IMR-90 (cell line): ENCODE measurements around the gene UGDH. TPM values are rescaled to one million over a fixed set of nuclear protein-coding genes. Genes with fewer than 3 reads are reported as not detected.
"Not testable (repeated sequence)": the region's sequence is repeated elsewhere in the genome, so short reads cannot be mapped to it uniquely, and the experiment has no call there.

Experiments
- ATAC-seq: fragments of 200-7000 bp; cut with Tn5 transposase; 2 replicates; pipeline ENCODE4 v1.9.1; 2020; ENCODE audit warnings: low read depth, mild to moderate bottlenecking, moderate library complexity
- BruUV-seq: library from RNA; stranded (reverse); fragments of 400-500 nt; replicated peaks from 2 replicates; lab custom pipeline; 2021; lab: Mats Ljungman, UMichigan
- CTCF ChIA-PET: fragments of 300-600 bp; formaldehyde crosslinking; extraction: SDS; loops from one replicate; lab custom pipeline; 2021; ENCODE audit warnings: antibody characterized with exemption; lab: Yijun Ruan, JAX
- POLR2A ChIA-PET: fragments of 300-600 bp; sonication (Branson Sonifier 250); formaldehyde crosslinking; loops from one replicate; lab custom pipeline; 2022; ENCODE audit warnings: antibody characterized with exemption; ENCODE audit not compliant: unreplicated experiment; lab: Charles Lee
- DNase-seq: peaks from one replicate; pipeline ENCODE4 v3.0.0; 2013
- H2AFZ ChIP-seq: replicated peaks from 2 replicates; pipeline ENCODE3; 2013; ENCODE audit warnings: low read length, mild to moderate bottlenecking; ENCODE audit not compliant: poor library complexity
- H2AK5ac ChIP-seq: 2 replicates; pipeline ENCODE4 v1.6.1; 2013; ENCODE audit warnings: low read depth, low read length, inconsistent platforms
- H2AK9ac ChIP-seq: replicated peaks from 2 replicates; pipeline ENCODE3; 2013; ENCODE audit warnings: mild to moderate bottlenecking, low read depth, low read length, moderate library complexity; ENCODE audit not compliant: poor library complexity
- H2BK120ac ChIP-seq: 2 replicates; pipeline ENCODE4 v1.6.1; 2013; ENCODE audit warnings: low read depth, low read length, inconsistent platforms
- H2BK15ac ChIP-seq: 3 replicates; pipeline ENCODE4 v1.6.1; 2013; ENCODE audit warnings: low read depth, low read length, inconsistent platforms
- H2BK20ac ChIP-seq: 2 replicates; pipeline ENCODE4 v1.6.1; 2013; ENCODE audit warnings: low read depth, mild to moderate bottlenecking, inconsistent platforms, low read length, moderate library complexity
- H2BK5ac ChIP-seq: 2 replicates; pipeline ENCODE4 v1.6.1; 2013; ENCODE audit warnings: mild to moderate bottlenecking, low read depth, low read length, inconsistent platforms; ENCODE audit not compliant: poor library complexity, severe bottlenecking
- H3K14ac ChIP-seq: replicated peaks from 2 replicates; pipeline ENCODE4 v1.6.1; 2013; ENCODE audit warnings: low read depth, low read length, inconsistent platforms
- H3K18ac ChIP-seq: 2 replicates; pipeline ENCODE4 v1.6.1; 2013; ENCODE audit warnings: low read depth, low read length, control low read depth
- H3K23ac ChIP-seq: 2 replicates; pipeline ENCODE4 v1.6.1; 2013; ENCODE audit warnings: low read depth, low read length, inconsistent platforms
- H3K27ac ChIP-seq: 2 replicates; pipeline ENCODE4 v1.5.1; 2013; ENCODE audit warnings: mild to moderate bottlenecking, control low read depth, low read length; ENCODE audit not compliant: insufficient read depth
- H3K27me3 ChIP-seq: 2 replicates; pipeline ENCODE4 v1.6.1; 2013; ENCODE audit warnings: low read length; ENCODE audit not compliant: control insufficient read depth, insufficient read depth
- H3K36me3 ChIP-seq: 2 replicates; pipeline ENCODE4 v1.6.1; 2013; ENCODE audit warnings: low read length, mixed read lengths; ENCODE audit not compliant: control insufficient read depth, insufficient read depth
- H3K4ac ChIP-seq: 2 replicates; pipeline ENCODE4 v1.6.1; 2013; ENCODE audit warnings: low read depth, low read length, inconsistent platforms
- H3K4me1 ChIP-seq: 2 replicates; pipeline ENCODE4 v1.6.1; 2013; ENCODE audit warnings: low read length, mixed read lengths; ENCODE audit not compliant: control insufficient read depth, insufficient read depth
- H3K4me2 ChIP-seq: 2 replicates; pipeline ENCODE4 v1.6.1; 2013; ENCODE audit warnings: low read depth, mild to moderate bottlenecking, control low read depth, low read length, moderate library complexity
- H3K4me3 ChIP-seq: 2 replicates; pipeline ENCODE4 v1.5.1; 2013; ENCODE audit warnings: low read depth, mild to moderate bottlenecking, control low read depth, low read length, moderate library complexity; ENCODE audit not compliant: insufficient read depth
- H3K56ac ChIP-seq: 2 replicates; pipeline ENCODE4 v1.6.1; 2013; ENCODE audit warnings: low read length, inconsistent platforms; ENCODE audit not compliant: insufficient read depth; ENCODE audit errors: extremely low read depth
- H3K79me1 ChIP-seq, 2 experiments: 2 replicates each; pipeline ENCODE4 v1.6.1; 2013; ENCODE audit warnings: low read length in 2 of 2, inconsistent platforms in 1 of 2, low read depth in 1 of 2
- H3K9ac ChIP-seq: 2 replicates; pipeline ENCODE4 v1.6.1; 2013; ENCODE audit warnings: low read depth, low read length, control low read depth
- H3K9me1 ChIP-seq: 2 replicates; pipeline ENCODE4 v1.6.1; 2013; ENCODE audit warnings: low read length, inconsistent platforms; ENCODE audit not compliant: insufficient read depth
- H3K9me3 ChIP-seq: 2 replicates; pipeline ENCODE4 v1.6.1; 2013; ENCODE audit warnings: low read length; ENCODE audit not compliant: control insufficient read depth, insufficient read depth
- H4K20me1 ChIP-seq: 2 replicates; pipeline ENCODE4 v1.6.1; 2013; ENCODE audit warnings: low read length, inconsistent platforms; ENCODE audit not compliant: insufficient read depth
- H4K5ac ChIP-seq: 2 replicates; pipeline ENCODE4 v1.6.1; 2013; ENCODE audit warnings: mild to moderate bottlenecking, low read depth, low read length, control low read depth
- H4K8ac ChIP-seq, 2 experiments: 2 replicates each; pipeline ENCODE4 v1.6.1; 2013; ENCODE audit warnings: low read depth in 2 of 2, low read length in 2 of 2, control low read depth in 1 of 2, inconsistent platforms in 1 of 2
- H4K91ac ChIP-seq: 2 replicates; pipeline ENCODE4 v1.6.1; 2013; ENCODE audit warnings: low read depth, low read length, inconsistent platforms; ENCODE audit not compliant: insufficient read depth
- MAZ ChIP-seq: IDR thresholded peaks from 2 replicates; pipeline ENCODE4 v1.6.1; 2012; ENCODE audit warnings: low read depth, mild to moderate bottlenecking, low read length, improper control_type of control experiment, moderate library complexity, borderline replicate concordance
- NFE2L2 ChIP-seq: fragments of 150-350 bp; IDR thresholded peaks from 2 replicates; pipeline ENCODE4 v1.6.1; 2016; ENCODE audit warnings: low read depth, mild to moderate bottlenecking, low read length
- POLR2A ChIP-seq: IDR thresholded peaks from 2 replicates; pipeline ENCODE4 v1.6.1; 2012; ENCODE audit warnings: mild to moderate bottlenecking, low read depth, low read length
- RAD21 ChIP-seq: IDR thresholded peaks from 2 replicates; pipeline ENCODE4 v1.6.1; 2012; ENCODE audit warnings: low read length, improper control_type of control experiment
- WGBS, 2 experiments: methylation state at CpG; one replicate each; pipeline versions ENCODE4 v1.1.5 to v1.1.7; 2013; ENCODE audit warnings: missing lambda C conversion rate in 2 of 2; ENCODE audit not compliant: insufficient read length in 1 of 2; ENCODE audit errors: extremely low coverage in 2 of 2; 5-methylcytosine and 5-hydroxymethylcytosine counted together
- dilution Hi-C: fragments of 300-500 bp; cut with HindIII; formaldehyde crosslinking; loops from one replicate; pipeline ENCODE4 v1.14.3; 2018; ENCODE audit warnings: low sequenced_read_pairs; ENCODE audit not compliant: unreplicated experiment
- in situ Hi-C: fragments of 300-500 bp; cut with MboI; formaldehyde crosslinking; loops from 3 replicates; pipeline ENCODE4 v1.14.3; 2019; ENCODE audit warnings: low sequenced_read_pairs, inconsistent platforms, mixed read lengths
- intact Hi-C: fragments of 100-400 bp; cut with micrococcal nuclease; formaldehyde crosslinking; loops from 2 replicates; pipeline ENCODE4 v1.10.0; 2022
- polyA plus RNA-seq, 3 experiments: library from polyadenylated mRNA; depleted of rRNA; stranded (reverse); fragments of >200 nt; gene quantifications; 2 replicates each; pipeline ENCODE4 v1.2.3, GENCODE V29; 2012; ENCODE audit warnings: low replicate concordance in 1 of 3
- total RNA-seq: library from RNA; depleted of rRNA; stranded (reverse); fragments of >200 nt; gene quantifications from 2 replicates; pipeline ENCODE4 v1.2.3, GENCODE V29; 2012
- TF ChIP-seq, protein P1 (sequence below): fragments of 150-350 bp; IDR thresholded peaks from 2 replicates; pipeline ENCODE4 v1.6.1; 2016; ENCODE audit warnings: low read depth, mild to moderate bottlenecking, low read length, moderate library complexity, borderline replicate concordance
- TF ChIP-seq, protein P2 (sequence below): fragments of 150-350 bp; IDR thresholded peaks from 2 replicates; pipeline ENCODE4 v1.6.1; 2017; ENCODE audit warnings: mild to moderate bottlenecking, antibody characterized with exemption, low read length, low read depth

UGDH gene
- total and polyA plus RNA-seq, 2 of the 4 experiments (the other 2 are of a cell fraction): 69.2 to 257 TPM

DNA sequence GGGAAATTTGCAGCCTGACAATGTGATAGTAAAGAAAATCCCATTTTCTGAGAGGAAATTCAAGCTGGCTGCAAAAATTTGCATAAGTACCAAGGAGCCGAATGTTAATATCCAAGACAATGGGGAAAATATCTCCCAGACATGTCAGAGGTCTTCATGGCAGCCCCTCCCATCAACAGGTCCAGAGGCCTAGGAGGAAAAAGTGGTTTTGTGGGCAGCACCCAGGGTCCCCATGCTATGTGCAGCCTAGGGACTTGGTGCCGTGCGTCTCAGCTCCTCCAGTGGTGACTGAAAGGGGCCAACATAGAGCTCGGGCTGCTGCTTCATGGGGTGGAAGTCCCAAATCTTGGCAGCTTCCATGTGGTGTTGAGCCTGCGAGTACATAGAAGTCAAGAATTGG, 6.3 kb upstream of the UGDH start:
- H2AK5ac ChIP-seq: no peak overlapping the region
- H4K91ac ChIP-seq: no peak overlapping the region
- H3K4ac ChIP-seq: no peak overlapping the region
- H3K4me1 ChIP-seq: peaks cover 1% of the 10 kb centered on the region; the same call in 1 of the 2 replicates
- H3K36me3 ChIP-seq: peaks cover 10% of the 10 kb centered on the region; the same call in 1 of the 2 replicates
- peaks cover 4 to 25% of the 10 kb centered on the region in 2 experiments; a peak in 3 of 4 replicates for H3K79me1 ChIP-seq
- no peak overlapping the region for H2AK9ac ChIP-seq
- no peak for DNase-seq
- no peak overlapping the region for H2AFZ ChIP-seq
- H3K23ac ChIP-seq: no peak overlapping the region
- H3K9me1 ChIP-seq: no peaks in the 10 kb centered on the region
- no peak overlapping the region for H3K4me2 ChIP-seq
- no peak overlapping the region for H4K8ac ChIP-seq
- no peaks in the 10 kb centered on the region for H3K27me3 ChIP-seq
- no peak overlapping the region for H3K27ac ChIP-seq
- no peak overlapping the region for H3K18ac ChIP-seq
- H3K14ac ChIP-seq: no peak overlapping the region
- H4K5ac ChIP-seq: no peak overlapping the region
- no peak overlapping the region for H2BK120ac ChIP-seq
- no peak overlapping the region for H3K4me3 ChIP-seq
- ATAC-seq: no peak
- dilution Hi-C loops: no loop called here
- H3K56ac ChIP-seq: no peak overlapping the region
- H2BK15ac ChIP-seq: no peak overlapping the region
- ChIA-PET CTCF (no interaction called here), POLR2A (no interaction called here)
- WGBS, 2 experiments: 100% methylated on average over 1 of the region's 5 CpGs; no CpG with 5 or more reads in 1 of the 2 experiments
- intact Hi-C loops: no loop called here
- TF ChIP-seq, protein P1, sequence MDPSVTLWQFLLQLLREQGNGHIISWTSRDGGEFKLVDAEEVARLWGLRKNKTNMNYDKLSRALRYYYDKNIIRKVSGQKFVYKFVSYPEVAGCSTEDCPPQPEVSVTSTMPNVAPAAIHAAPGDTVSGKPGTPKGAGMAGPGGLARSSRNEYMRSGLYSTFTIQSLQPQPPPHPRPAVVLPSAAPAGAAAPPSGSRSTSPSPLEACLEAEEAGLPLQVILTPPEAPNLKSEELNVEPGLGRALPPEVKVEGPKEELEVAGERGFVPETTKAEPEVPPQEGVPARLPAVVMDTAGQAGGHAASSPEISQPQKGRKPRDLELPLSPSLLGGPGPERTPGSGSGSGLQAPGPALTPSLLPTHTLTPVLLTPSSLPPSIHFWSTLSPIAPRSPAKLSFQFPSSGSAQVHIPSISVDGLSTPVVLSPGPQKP: no peak
- TF ChIP-seq, protein P2, sequence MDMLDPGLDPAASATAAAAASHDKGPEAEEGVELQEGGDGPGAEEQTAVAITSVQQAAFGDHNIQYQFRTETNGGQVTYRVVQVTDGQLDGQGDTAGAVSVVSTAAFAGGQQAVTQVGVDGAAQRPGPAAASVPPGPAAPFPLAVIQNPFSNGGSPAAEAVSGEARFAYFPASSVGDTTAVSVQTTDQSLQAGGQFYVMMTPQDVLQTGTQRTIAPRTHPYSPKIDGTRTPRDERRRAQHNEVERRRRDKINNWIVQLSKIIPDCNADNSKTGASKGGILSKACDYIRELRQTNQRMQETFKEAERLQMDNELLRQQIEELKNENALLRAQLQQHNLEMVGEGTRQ: no peak
- TF ChIP-seq NFE2L2: no peak
- no peak for TF ChIP-seq POLR2A
- TF ChIP-seq MAZ: no peak
- TF ChIP-seq RAD21: no peak
- no peak overlapping the region for H2BK20ac ChIP-seq
- peaks cover 3% of the 10 kb centered on the region; the same call in 1 of the 2 replicates for H3K9me3 ChIP-seq
- no TSS peak for BruUV-seq
- in situ Hi-C loops: no loop called here
- H3K9ac ChIP-seq: no peak overlapping the region
- no peak overlapping the region for H2BK5ac ChIP-seq
- H4K20me1 ChIP-seq: no peaks in the 10 kb centered on the region

DNA sequence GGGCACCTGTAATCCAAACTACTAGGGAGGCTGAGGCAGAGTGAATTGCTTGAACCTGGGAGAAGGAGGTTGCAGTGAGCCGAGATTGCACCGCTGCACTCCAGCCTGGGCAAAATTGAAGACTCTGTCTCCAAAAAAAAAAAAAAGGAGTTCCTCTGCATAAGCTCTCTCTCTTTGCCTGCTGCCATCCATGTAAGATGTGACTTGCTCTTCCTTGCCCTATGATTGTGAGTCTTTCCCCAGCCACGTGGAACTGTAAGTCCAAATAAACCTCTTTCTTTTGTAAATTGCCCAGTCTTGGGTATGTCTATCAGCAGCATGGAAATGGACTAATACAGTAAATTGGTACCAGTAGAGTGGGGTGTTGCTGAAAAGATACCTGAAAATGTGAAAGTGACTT, 5.0 kb upstream of the UGDH start:
- H4K20me1 ChIP-seq, dilution Hi-C loops, H3K4me3 ChIP-seq, H3K4me2 ChIP-seq, H4K91ac ChIP-seq, BruUV-seq, H4K5ac ChIP-seq, H3K27ac ChIP-seq, H2BK20ac ChIP-seq, in situ Hi-C loops, H3K9ac ChIP-seq, H3K4me1 ChIP-seq, H3K23ac ChIP-seq, H3K4ac ChIP-seq, H2AK5ac ChIP-seq, H3K56ac ChIP-seq, H2AK9ac ChIP-seq, H3K9me1 ChIP-seq, H3K27me3 ChIP-seq, H3K18ac ChIP-seq, intact Hi-C loops, POLR2A ChIA-PET, ATAC-seq, H3K14ac ChIP-seq, H2BK5ac ChIP-seq, H2AFZ ChIP-seq, H2BK120ac ChIP-seq, H4K8ac ChIP-seq, H2BK15ac ChIP-seq, DNase-seq, H3K9me3 ChIP-seq: not testable (repeated sequence)
- peaks cover 10% of the 10 kb centered on the region; the same call in 1 of the 2 replicates for H3K36me3 ChIP-seq
- peaks cover 6 to 29% of the 10 kb centered on the region in 2 experiments; a peak in 3 of 4 replicates for H3K79me1 ChIP-seq
- WGBS, 2 experiments: no CpG with 5 or more reads among the region's 3 CpGs
- CTCF ChIA-PET: interaction anchor here (0.6 kb wide), 1 partner anchor 10 kb away, joined by 3 read pairs; no protein-coding TSS in a partner anchor
